K562 (cell line): Measurements from ENCODE around the gene PLXNB3. TPM values are rescaled to one million over a fixed set of nuclear protein-coding genes. Genes with fewer than 3 reads are reported as not detected.

Experiments
- ARID3B ChIP-seq: fragments of 250-450 bp; sonication (Bioruptor Pico); IDR thresholded peaks from 2 replicates; pipeline ENCODE4 v1.4.0; 2020; ENCODE audit warnings: borderline replicate concordance
- ARID4B ChIP-seq: sonication (generic); formaldehyde crosslinking; IDR thresholded peaks from 2 replicates; pipeline ENCODE4 v1.8.0; 2022; ENCODE audit warnings: mild to moderate bottlenecking, missing genetic modification reagents
- HDAC1 ChIP-seq, 2 experiments: fragments of 450-650 bp; IDR thresholded peaks; 2 replicates each; pipeline ENCODE4 v1.6.1; 2016 to 2017; ENCODE audit warnings: inconsistent platforms in 1 of 2, mild to moderate bottlenecking in 1 of 2, moderate library complexity in 1 of 2
- MTF1 ChIP-seq: fragments of 250-450 bp; sonication (Bioruptor Pico); IDR thresholded peaks from 2 replicates; pipeline ENCODE4 v1.9.0; 2021; ENCODE audit warnings: moderate library complexity, mild to moderate bottlenecking, inconsistent platforms, borderline replicate concordance
- RNF2 ChIP-seq: sonication (generic); IDR thresholded peaks from 2 replicates; pipeline ENCODE4 v1.6.1; 2016
- TAF15 ChIP-seq: fragments of 200-400 bp; formaldehyde crosslinking; IDR thresholded peaks from 2 replicates; pipeline ENCODE4 v1.6.1; 2017; ENCODE audit warnings: mild to moderate bottlenecking, low read depth, low read length, moderate library complexity
- THAP12 ChIP-seq: fragments of 250-450 bp; sonication (Bioruptor Pico); IDR thresholded peaks from 2 replicates; pipeline ENCODE4 v1.9.0; 2021; ENCODE audit warnings: mild to moderate bottlenecking, inconsistent platforms
- ZNF134 ChIP-seq: fragments of 250-450 bp; sonication (Bioruptor Pico); conservative IDR thresholded peaks from 2 replicates; pipeline ENCODE4 v1.4.0; 2020
- ZNF717 ChIP-seq: fragments of 250-450 bp; sonication (Bioruptor Pico); IDR thresholded peaks from 2 replicates; pipeline ENCODE4 v1.5.0; 2021
- ZNF785 ChIP-seq: fragments of 250-450 bp; sonication (Bioruptor Pico); IDR thresholded peaks from 2 replicates; pipeline ENCODE4 v1.4.0; 2020; ENCODE audit warnings: mild to moderate bottlenecking
- polyA plus RNA-seq, 8 experiments: library from polyadenylated mRNA; depleted of rRNA in 4 of 8; stranded (reverse) in 5 of 8; unstranded in 3 of 8; fragments of >200 nt; fragmentation: Nextera tagmentation in 2 of 8; fragmentation: Illumina TruSeq in 1 of 8; extraction: Ambion mirVana in 2 of 8; extraction: Trizol in 1 of 8; gene quantifications; 2 replicates each; pipeline versions ENCODE4 v1.2.1 to v1.2.3, GENCODE V29; 2011 to 2014; ENCODE audit warnings: inconsistent platforms in 1 of 8, missing spikeins in 1 of 8
- total RNA-seq, 7 experiments: library from RNA; depleted of rRNA in 6 of 7; stranded (reverse); fragments of >200 nt in 6 of 7; fragmentation: Illumina TruSeq in 2 of 7; extraction: Trizol in 2 of 7; gene quantifications; 2 replicates each; pipeline versions ENCODE4 v1.2.1 to v1.2.3, GENCODE V29; 2011 to 2021; ENCODE audit warnings: low replicate concordance in 1 of 7
- TF ChIP-seq, protein P1 (sequence below): fragments of 450-650 bp; IDR thresholded peaks from 2 replicates; pipeline ENCODE4 v1.6.1; 2017; ENCODE audit warnings: antibody characterized with exemption
- TF ChIP-seq, protein P2 (sequence below): IDR thresholded peaks from 2 replicates; pipeline ENCODE4 v1.6.1; 2012; ENCODE audit warnings: low read depth, low read length, improper control_type of control experiment, borderline replicate concordance
- TF ChIP-seq, protein P3 (sequence below): sonication (generic); IDR thresholded peaks from 2 replicates; pipeline ENCODE4 v1.6.1; 2016

Gene PLXNB3
- total and polyA plus RNA-seq, 9 of the 15 experiments (the other 6 are each of a cell fraction or from before 2014, with no cell fraction given), result 0.22 to 2.0 (median 1.4) TPM; not detected in 2

GRCh38 chrX:153726286-153727122 lies 37.5 kb upstream of the PLXNB3 start (continued):
- no peak for TF ChIP-seq ZNF717 (CRISPR knock-in tag)
- TF ChIP-seq HDAC1 (IDR thresholded peaks at IDR 0.05), result no peak
- TF ChIP-seq, protein P1, sequence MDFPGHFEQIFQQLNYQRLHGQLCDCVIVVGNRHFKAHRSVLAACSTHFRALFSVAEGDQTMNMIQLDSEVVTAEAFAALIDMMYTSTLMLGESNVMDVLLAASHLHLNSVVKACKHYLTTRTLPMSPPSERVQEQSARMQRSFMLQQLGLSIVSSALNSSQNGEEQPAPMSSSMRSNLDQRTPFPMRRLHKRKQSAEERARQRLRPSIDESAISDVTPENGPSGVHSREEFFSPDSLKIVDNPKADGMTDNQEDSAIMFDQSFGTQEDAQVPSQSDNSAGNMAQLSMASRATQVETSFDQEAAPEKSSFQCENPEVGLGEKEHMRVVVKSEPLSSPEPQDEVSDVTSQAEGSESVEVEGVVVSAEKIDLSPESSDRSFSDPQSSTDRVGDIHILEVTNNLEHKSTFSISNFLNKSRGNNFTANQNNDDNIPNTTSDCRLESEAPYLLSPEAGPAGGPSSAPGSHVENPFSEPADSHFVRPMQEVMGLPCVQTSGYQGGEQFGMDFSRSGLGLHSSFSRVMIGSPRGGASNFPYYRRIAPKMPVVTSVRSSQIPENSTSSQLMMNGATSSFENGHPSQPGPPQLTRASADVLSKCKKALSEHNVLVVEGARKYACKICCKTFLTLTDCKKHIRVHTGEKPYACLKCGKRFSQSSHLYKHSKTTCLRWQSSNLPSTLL, result no peak
- TF ChIP-seq RNF2, result peak; percentile 55
- TF ChIP-seq THAP12 (CRISPR knock-in tag), result 0 out of 2 replicates have a peak, but pooled peaks have one; percentile 25
- TF ChIP-seq ARID4B (CRISPR knock-in tag), result peak; percentile 51; the same call in 1 of the 2 replicates
- TF ChIP-seq, protein P2, sequence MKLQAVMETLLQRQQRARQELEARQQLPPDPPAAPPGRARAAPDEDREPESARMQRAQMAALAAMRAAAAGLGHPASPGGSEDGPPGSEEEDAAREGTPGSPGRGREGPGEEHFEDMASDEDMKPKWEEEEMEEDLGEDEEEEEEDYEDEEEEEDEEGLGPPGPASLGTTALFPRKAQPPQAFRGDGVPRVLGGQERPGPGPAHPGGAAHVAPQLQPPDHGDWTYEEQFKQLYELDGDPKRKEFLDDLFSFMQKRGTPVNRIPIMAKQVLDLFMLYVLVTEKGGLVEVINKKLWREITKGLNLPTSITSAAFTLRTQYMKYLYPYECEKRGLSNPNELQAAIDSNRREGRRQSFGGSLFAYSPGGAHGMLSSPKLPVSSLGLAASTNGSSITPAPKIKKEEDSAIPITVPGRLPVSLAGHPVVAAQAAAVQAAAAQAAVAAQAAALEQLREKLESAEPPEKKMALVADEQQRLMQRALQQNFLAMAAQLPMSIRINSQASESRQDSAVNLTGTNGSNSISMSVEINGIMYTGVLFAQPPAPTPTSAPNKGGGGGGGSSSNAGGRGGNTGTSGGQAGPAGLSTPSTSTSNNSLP, result no peak
- no peak for TF ChIP-seq TAF15
- TF ChIP-seq ARID3B, result no peak
- TF ChIP-seq ZNF134 (CRISPR knock-in tag), result peak; percentile 85
- no peak for TF ChIP-seq ZNF785 (CRISPR knock-in tag)
- TF ChIP-seq, protein P3, sequence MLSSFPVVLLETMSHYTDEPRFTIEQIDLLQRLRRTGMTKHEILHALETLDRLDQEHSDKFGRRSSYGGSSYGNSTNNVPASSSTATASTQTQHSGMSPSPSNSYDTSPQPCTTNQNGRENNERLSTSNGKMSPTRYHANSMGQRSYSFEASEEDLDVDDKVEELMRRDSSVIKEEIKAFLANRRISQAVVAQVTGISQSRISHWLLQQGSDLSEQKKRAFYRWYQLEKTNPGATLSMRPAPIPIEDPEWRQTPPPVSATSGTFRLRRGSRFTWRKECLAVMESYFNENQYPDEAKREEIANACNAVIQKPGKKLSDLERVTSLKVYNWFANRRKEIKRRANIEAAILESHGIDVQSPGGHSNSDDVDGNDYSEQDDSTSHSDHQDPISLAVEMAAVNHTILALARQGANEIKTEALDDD, result no peak
- TF ChIP-seq MTF1 (CRISPR knock-in tag), result no peak
